Activated T-helper 1 cell treated with Interleukin-2 at 50 U/mL for 16 hours (primary cell): Measurements from ENCODE around the gene LNPK.
"Not testable (repeated sequence)": the region's sequence is repeated elsewhere in the genome, so short reads cannot be mapped to it uniquely, and the experiment has no call there.

Experiments
- DNase-seq: peaks from one replicate; pipeline ENCODE4 v3.0.0-alpha.2; 2020; ENCODE audit warnings: low read depth

The LNPK gene

GRCh38 chr2:175973373-175973772 is 28.7 kb downstream of the LNPK start:
- no peak for DNase-seq

GRCh38 chr2:175966839-175967238 is 35.2 kb downstream of the LNPK start:
- no peak for DNase-seq

- no peak for DNase-seq
These were observed 36.3 kb downstream of the LNPK start for GRCh38 chr2:175965773-175966172.

- DNase-seq = no peak
These were observed 37.9 kb downstream of the LNPK start for GRCh38 chr2:175964195-175964594.

- not testable (repeated sequence) for DNase-seq
These were observed 38.9 kb downstream of the LNPK start for GRCh38 chr2:175963171-175963570.

- DNase-seq = no peak
These were observed 44.2 kb downstream of the LNPK start for GRCh38 chr2:175957845-175958244.

- DNase-seq = no peak
These were observed 46.9 kb downstream of the LNPK start for GRCh38 chr2:175955136-175955535.

GRCh38 chr2:175950512-175950911 is 51.6 kb downstream of the LNPK start:
- no peak for DNase-seq

- no peak for DNase-seq
These were observed 53.9 kb downstream of the LNPK start for GRCh38 chr2:175948191-175948590.

GRCh38 chr2:175947073-175947472 is 55.0 kb downstream of the LNPK start:
- no peak for DNase-seq

- DNase-seq = no peak
These were observed 60.4 kb downstream of the LNPK start for GRCh38 chr2:175941699-175942098.

- no peak for DNase-seq
These were observed 64.9 kb downstream of the LNPK start for GRCh38 chr2:175937216-175937615.

GRCh38 chr2:175935289-175936181 is 66.5 kb downstream of the LNPK start:
- DNase-seq = no peak

- DNase-seq = no peak
These were observed 69.4 kb downstream of the LNPK start for GRCh38 chr2:175932675-175933074.

GRCh38 chr2:175931805-175932204 is 70.3 kb downstream of the LNPK start:
- DNase-seq = no peak

GRCh38 chr2:175930504-175930903 is 71.6 kb downstream of the LNPK start:
- DNase-seq = no peak

- no peak for DNase-seq
These were observed 72.2 kb downstream of the LNPK start for GRCh38 chr2:175929850-175930249.

GRCh38 chr2:175926272-175926671 is 75.8 kb downstream of the LNPK start:
- no peak for DNase-seq

GRCh38 chr2:175922160-175922559 is 79.9 kb downstream of the LNPK start:
- DNase-seq = no peak

GRCh38 chr2:175918935-175919334 is 83.1 kb downstream of the LNPK start:
- DNase-seq = no peak

- DNase-seq = no peak
These were observed 87.2 kb downstream of the LNPK start for GRCh38 chr2:175914846-175915245.

- not testable (repeated sequence) for DNase-seq
These were observed 88.0 kb downstream of the LNPK start for GRCh38 chr2:175913849-175914743.

- DNase-seq = not testable (repeated sequence)
These were observed 88.8 kb downstream of the LNPK start for GRCh38 chr2:175913267-175913666.
